Activated naive CD8-positive, alpha-beta T cell treated with anti-CD3 and anti-CD28 coated beads, Interleukin-2, amount 50 U/mL, for 16 hours (primary cell): ENCODE measurements around the gene ADCY4.
A peak's percentile ranks its signal among the peaks of the same experiment; 100 is the strongest.

Source experiments
- DNase-seq: peaks from one replicate; pipeline ENCODE4 v3.0.0-alpha.2; 2020; ENCODE audit warnings: low read depth, low spot score

Gene ADCY4

DNA sequence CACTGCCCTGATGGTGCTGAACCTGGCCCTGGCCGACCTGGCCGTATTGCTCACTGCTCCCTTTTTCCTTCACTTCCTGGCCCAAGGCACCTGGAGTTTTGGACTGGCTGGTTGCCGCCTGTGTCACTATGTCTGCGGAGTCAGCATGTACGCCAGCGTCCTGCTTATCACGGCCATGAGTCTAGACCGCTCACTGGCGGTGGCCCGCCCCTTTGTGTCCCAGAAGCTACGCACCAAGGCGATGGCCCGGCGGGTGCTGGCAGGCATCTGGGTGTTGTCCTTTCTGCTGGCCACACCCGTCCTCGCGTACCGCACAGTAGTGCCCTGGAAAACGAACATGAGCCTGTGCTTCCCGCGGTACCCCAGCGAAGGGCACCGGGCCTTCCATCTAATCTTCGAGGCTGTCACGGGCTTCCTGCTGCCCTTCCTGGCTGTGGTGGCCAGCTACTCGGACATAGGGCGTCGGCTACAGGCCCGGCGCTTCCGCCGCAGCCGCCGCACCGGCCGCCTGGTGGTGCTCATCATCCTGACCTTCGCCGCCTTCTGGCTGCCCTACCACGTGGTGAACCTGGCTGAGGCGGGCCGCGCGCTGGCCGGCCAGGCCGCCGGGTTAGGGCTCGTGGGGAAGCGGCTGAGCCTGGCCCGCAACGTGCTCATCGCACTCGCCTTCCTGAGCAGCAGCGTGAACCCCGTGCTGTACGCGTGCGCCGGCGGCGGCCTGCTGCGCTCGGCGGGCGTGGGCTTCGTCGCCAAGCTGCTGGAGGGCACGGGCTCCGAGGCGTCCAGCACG is 18.9 kb downstream of the ADCY4 start:
- DNase-seq = no peak

- DNase-seq = no peak
These were observed 19.5 kb downstream of the ADCY4 start for GRCh38 chr14:24315243-24315806.

- no peak for DNase-seq
These were observed 20.3 kb downstream of the ADCY4 start for GRCh38 chr14:24314377-24315193.

GRCh38 chr14:24313913-24314312 is 21.0 kb downstream of the ADCY4 start:
- no peak for DNase-seq

DNA sequence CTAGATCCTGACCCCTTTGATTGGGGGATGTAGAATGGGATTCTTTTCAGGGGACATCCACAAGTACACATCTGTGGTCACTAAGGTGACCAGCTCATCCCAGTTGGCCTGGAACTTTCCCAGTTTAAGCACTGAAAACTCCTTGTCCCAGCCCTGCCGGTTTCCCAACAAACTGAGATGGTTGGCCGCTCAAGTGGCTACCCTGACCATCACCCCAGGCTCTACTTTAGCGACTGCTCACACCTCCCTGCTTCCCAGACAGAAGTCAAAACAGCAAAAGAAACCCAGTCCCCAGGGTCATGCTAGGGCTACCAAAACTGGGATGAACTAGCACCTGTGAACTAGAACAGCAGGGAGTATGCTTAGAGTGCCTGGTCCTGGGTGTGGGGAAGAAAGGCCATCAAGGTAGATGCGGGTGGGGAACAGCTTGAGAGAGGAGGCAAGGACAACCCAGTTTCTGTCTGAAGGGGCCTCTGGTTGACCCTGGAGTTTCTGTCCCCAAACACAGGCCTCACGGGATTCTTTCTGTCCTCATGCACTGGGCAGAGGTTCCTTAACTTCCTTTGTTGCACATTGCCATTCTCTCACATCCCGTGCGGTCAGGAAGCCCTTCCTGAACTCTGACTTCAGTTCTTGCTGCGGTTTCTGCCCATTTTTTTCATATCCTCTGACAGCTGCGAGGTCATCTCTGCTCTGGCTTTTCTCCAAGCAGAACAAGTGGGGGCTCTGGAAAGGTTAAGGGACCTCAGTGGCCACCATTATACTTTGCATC is 21.9 kb downstream of the ADCY4 start:
- DNase-seq = no peak

DNA sequence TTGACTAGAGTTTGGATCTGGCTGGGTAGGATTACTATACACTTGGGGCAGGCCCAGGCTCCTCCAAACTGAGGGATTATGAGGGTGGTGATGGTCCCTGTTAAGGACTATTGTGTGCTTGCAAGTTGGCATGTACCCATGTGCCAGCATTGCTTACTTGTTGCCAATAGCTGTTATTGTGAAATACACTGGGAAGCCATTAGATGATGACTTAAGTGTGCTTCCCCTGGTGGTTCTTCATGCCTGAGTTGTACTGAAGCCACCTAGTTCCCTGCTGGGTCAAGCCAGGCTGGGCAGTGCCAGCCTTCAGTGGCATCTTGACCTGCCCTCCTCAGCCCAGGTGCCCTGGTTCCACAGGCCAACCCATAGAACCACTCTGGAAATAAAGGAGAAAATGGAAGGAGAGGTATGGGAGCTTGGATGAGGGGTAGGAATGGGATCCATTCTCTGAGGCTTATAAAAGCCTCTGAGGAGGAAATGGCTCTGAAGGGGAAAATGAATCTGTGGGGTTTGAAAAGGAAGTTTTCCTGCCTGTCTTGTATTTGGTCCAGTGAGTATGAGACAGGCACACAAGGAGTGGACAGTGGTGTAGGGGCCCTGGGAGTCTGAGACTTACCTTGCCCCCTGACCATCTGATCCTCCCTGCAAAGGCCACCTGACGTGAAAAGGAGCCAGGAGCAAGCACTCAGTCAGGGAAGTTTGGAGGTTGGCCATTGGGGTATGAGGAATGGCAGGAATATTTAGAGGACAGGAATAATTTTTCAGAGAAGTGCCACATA is 22.8 kb downstream of the ADCY4 start:
- no peak for DNase-seq

- no peak for DNase-seq
These were observed 23.9 kb downstream of the ADCY4 start, which contains the start of gene LTB4R for GRCh38 chr14:24310646-24311604. Gene LTB4R, plus strand, starts transcription at chr14:24311502. Its CDS starts 4,150 bp downstream, at chr14:24315652.

DNA sequence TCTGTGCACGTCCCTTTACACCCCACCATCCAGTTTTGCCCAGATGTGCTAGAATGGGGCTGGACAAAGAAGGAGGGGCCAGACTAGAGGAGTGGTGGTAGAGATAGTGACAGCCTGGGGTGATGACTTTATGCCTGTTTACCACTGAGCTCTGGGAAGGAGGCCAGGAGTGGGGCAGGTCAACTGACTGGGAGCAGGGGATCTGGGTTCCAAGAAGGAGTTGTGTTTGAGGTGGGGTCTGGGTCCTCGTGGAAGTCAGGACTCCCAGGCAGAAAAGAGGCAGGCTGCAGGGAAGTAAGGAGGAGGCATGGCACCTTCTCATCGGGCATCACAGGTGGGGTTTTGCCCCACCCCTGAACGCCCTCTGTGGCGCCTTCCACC is 24.6 kb downstream of the ADCY4 start:
- DNase-seq = no peak

DNA sequence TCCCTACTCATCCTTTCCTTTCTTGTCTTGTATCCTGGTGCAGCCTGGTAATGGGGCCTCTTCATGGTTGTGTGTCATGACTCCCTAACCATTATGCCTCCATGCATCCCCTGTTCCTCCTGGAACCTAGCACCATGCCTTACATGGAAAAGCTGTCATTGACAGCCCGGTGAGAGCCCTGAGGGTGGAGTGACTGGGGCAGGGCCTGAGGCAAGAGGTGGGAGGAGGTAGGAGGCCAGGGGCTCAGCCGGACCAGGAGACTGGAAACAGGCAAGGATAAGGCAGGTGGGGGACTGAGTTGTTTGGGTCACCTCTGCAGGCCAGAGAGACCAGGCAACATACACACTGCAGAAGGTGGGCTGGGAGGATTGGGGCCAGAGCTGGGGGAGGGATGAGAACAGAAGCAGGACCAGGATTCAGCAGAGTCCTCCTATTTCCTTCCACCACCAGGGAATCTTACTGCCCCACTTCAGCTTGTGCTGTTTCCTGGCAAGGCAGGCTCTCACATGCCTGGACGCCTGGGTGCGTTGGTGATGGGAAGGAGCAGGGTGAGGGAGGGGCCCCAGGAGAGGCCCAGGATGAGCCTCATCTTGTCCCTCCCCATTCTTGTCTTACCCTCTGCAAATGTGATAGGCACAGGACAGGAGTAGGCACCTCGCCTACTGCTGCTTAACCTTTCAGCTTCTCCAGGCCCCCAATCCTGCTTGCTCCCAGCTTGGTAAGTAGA is 25.2 kb downstream of the ADCY4 start, which contains the start of gene LTB4R2:
TSS of gene LTB4R2 (plus strand) at position 603 of the 727 bp plus-strand sequence. CDS start 525 bp downstream, outside the sequence.
- no peak for DNase-seq

DNA sequence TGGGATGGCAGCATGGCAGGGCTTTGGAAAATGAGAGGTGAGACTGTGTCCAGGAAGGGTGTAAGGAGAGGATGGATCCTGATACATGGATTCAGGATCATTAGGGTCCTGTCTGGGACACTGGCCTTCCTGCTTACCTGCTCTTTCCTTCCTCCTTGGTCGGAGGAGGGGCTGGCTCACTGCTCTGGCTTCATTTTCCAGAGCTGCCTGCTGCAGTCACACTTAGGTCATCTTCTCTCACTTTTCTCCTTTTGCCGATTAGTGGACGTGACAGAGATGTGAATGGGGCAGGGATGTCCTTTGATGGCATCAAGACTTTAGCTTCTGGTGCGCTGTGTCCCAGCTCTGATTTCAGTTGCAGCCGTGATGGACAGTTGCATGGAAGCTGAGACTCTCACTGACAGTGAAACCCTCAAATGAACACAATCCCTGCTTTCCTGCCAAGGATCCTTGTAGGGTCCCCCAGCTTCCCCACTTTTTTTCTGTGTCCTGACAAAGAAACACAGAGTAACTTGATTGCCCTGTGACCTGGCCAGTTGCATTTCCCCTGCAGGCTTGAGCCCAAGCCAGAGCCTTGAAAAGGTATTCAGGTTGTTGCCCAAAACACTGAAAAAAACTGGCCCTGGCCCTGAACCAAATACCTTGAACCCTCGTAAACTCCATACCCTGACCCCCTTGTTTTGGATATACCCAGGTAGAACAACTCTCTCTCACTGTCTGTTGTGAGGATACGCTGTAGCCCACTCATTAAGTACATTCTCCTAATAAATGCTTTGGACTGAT is 26.3 kb downstream of the ADCY4 start:
- DNase-seq = no peak

- peak; percentile 30 for DNase-seq
These were observed 27.1 kb downstream of the ADCY4 start, which contains the start of gene CIDEB for GRCh38 chr14:24307575-24308341. Gene CIDEB, minus strand, starts transcription at chr14:24307977. Its CDS starts 119 bp downstream, at chr14:24307858.

GRCh38 chr14:24307156-24307574 is 27.7 kb downstream of the ADCY4 start:
- DNase-seq = no peak

- DNase-seq = no peak
These were observed 30.9 kb downstream of the ADCY4 start for GRCh38 chr14:24304019-24304387.

GRCh38 chr14:24300326-24300980 is 34.4 kb downstream of the ADCY4 start:
- no peak for DNase-seq

DNA sequence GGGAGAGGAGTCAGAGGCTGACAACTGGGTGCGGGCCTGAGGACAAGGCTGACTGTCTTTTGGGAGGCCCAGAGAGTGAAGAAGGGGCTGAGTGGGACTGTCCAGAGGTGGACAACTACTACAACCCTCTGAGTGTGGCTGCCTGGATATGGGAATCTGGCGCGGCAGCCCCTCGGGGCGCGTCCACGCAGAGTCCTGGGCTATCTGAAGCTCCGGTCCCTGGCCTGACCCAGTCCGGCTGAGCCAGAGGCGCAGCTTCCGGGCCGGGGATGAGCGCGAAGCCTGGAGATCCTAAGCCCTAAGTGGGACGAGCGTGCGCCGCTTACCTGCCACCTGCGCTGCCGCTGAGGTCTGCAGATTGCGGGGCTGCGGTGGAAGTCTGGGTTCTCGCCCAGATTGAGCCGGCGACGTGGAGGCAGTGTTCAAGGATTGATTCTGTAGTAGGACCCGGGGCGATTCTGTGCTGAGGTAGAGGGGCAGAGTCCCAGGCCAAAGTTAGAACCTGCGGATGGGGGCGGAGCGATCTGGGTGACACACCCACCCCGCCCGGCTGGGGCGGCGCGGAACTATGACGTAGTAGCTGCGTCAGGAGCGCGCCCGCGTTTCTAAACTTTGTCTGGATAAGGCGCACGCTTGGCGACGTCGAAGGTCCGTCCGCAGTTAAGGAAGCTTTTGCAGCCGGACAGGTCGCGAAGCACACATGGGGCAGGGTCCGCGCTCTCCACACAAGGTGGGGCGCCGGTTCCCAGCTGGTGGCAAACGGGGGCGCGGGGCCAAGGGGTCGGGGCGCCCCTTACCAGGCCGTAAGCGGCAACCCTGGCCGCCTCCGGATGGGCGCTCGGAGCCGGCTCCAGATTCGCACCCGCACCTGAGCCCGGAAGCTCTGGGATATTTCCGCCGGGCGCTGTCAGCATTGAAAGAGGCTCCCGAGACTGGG is 35.3 kb downstream of the ADCY4 start, which contains the start of the genes DHRS1 and NOP9:
TSS of gene DHRS1 (minus strand) at position 526 of the 937 bp plus-strand sequence. CDS start 674 bp downstream, outside the sequence.
TSS of gene NOP9 (plus strand) at position 596 of the 937 bp plus-strand sequence. CDS start at position 701, 105 bp downstream.
- DNase-seq = peak; percentile 81
